HepG2 (cell line): ENCODE data around the gene GABRG3.

Source experiments
- CTCF ChIP-seq: sonication (generic); formaldehyde crosslinking; IDR thresholded peaks from 2 replicates; pipeline ENCODE4 v1.5.0; 2020; ENCODE audit warnings: mild to moderate bottlenecking, missing genetic modification reagents, moderate library complexity
- ETV6 ChIP-seq: sonication (generic); formaldehyde crosslinking; conservative IDR thresholded peaks from 2 replicates; pipeline ENCODE4 v1.4.0; 2020; ENCODE audit warnings: missing genetic modification reagents
- FOXO4 ChIP-seq: sonication (generic); formaldehyde crosslinking; conservative IDR thresholded peaks from 2 replicates; pipeline ENCODE4 v1.8.1; 2023; ENCODE audit warnings: missing genetic modification reagents
- GTF2F1 ChIP-seq: fragments of 150-350 bp; IDR thresholded peaks from 2 replicates; pipeline ENCODE4 v1.6.1; 2014; ENCODE audit warnings: low read length
- NBN ChIP-seq: fragments of 450-650 bp; conservative IDR thresholded peaks from 2 replicates; pipeline ENCODE4 v1.6.1; 2017
- TF ChIP-seq, protein P1 (sequence below): sonication (generic); formaldehyde crosslinking; IDR thresholded peaks from 2 replicates; pipeline ENCODE4 v1.4.0; 2020; ENCODE audit warnings: mild to moderate bottlenecking, missing genetic modification reagents

DNA sequence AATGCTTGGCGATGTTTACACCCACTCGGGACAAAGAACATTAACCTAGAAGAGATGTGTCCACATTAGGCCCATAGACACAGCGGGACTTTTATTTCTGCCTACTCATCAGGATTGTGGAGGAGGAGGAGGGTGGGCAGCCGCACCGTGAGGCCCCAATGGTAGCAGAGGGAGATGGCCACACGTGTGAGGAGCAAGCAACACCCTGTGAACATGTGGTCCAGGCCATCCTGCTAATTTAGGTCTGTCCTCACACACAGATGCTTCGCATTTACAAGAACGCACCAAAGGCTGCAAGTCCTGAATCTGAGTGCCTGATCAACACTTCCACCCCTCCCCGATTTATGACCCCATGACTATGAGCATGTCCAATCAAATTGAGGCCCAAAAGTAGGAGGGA is 560.0 kb downstream of the GABRG3 start:
- no peak for TF ChIP-seq GTF2F1
- TF ChIP-seq, protein P1, sequence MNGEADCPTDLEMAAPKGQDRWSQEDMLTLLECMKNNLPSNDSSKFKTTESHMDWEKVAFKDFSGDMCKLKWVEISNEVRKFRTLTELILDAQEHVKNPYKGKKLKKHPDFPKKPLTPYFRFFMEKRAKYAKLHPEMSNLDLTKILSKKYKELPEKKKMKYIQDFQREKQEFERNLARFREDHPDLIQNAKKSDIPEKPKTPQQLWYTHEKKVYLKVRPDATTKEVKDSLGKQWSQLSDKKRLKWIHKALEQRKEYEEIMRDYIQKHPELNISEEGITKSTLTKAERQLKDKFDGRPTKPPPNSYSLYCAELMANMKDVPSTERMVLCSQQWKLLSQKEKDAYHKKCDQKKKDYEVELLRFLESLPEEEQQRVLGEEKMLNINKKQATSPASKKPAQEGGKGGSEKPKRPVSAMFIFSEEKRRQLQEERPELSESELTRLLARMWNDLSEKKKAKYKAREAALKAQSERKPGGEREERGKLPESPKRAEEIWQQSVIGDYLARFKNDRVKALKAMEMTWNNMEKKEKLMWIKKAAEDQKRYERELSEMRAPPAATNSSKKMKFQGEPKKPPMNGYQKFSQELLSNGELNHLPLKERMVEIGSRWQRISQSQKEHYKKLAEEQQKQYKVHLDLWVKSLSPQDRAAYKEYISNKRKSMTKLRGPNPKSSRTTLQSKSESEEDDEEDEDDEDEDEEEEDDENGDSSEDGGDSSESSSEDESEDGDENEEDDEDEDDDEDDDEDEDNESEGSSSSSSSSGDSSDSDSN (CRISPR knock-in tag), result no peak
- no peak for TF ChIP-seq NBN
- no peak for TF ChIP-seq CTCF (CRISPR knock-in tag)
- TF ChIP-seq ETV6, result no peak
- TF ChIP-seq FOXO4 (CRISPR knock-in tag), result no peak
